Endothelial cell of umbilical vein (primary cell): ENCODE data around the gene NXT1. TPM values are rescaled to one million over a fixed set of nuclear protein-coding genes. Genes with fewer than 3 reads are reported as not detected.

Experiments
- BruUV-seq: library from RNA; stranded (reverse); fragments of 400-500 nt; replicated peaks from 2 replicates; lab custom pipeline; 2021; lab: Mats Ljungman, UMichigan
- CTCF ChIA-PET: fragments of 300-600, 350-600 bp; sonication (Branson Sonifier 250); formaldehyde crosslinking; loops from one replicate; lab custom pipeline; 2021; ENCODE audit warnings: antibody characterized with exemption, inconsistent platforms; lab: Charles Lee
- POLR2A ChIA-PET: fragments of 300-600, 350-600 bp; sonication (Branson Sonifier 250); formaldehyde crosslinking; loops from one replicate; lab custom pipeline; 2021; ENCODE audit warnings: antibody characterized with exemption, inconsistent platforms; lab: Charles Lee
- DNase-seq: peaks from one replicate; pipeline ENCODE4 v3.0.0-alpha.2; 2011; ENCODE audit warnings: low read depth, low spot score
- FAIRE-seq: peaks from 2 replicates; lab custom pipeline; 2011; peaks lifted over from hg19 to GRCh38; lab: Jason Lieb, UNC
- H2AFZ ChIP-seq: 2 replicates; pipeline ENCODE4 v1.6.0; 2012; ENCODE audit warnings: low read depth, low read length, control low read depth, inconsistent platforms
- H3K27ac ChIP-seq: 2 replicates; pipeline ENCODE4 v1.5.1; 2011; ENCODE audit warnings: low read depth, mild to moderate bottlenecking, control low read depth, low read length, moderate library complexity; ENCODE audit not compliant: insufficient read depth
- H3K27me3 ChIP-seq, 2 experiments: 2 replicates each; pipeline versions ENCODE4 v1.6.0 to v1.6.1; 2011; ENCODE audit warnings: low read length in 2 of 2, mixed read lengths in 1 of 2; ENCODE audit not compliant: control insufficient read depth in 2 of 2, insufficient read depth in 2 of 2
- H3K36me3 ChIP-seq, 2 experiments: 2 replicates in 1 of 2; 3 replicates in 1 of 2; pipeline ENCODE4 v1.5.1; 2011; ENCODE audit warnings: low read length in 2 of 2, mild to moderate bottlenecking in 1 of 2, moderate library complexity in 1 of 2; ENCODE audit not compliant: control insufficient read depth in 2 of 2, insufficient read depth in 2 of 2; ENCODE audit errors: extremely low read depth in 1 of 2
- H3K4me1 ChIP-seq: 3 replicates; pipeline ENCODE4 v1.5.1; 2011; ENCODE audit warnings: mild to moderate bottlenecking, low read length; ENCODE audit not compliant: control insufficient read depth, insufficient read depth; ENCODE audit errors: extremely low read depth
- H3K4me2 ChIP-seq: 2 replicates; pipeline ENCODE4 v1.6.1; 2011; ENCODE audit warnings: low read length, control low read depth, mixed read lengths; ENCODE audit not compliant: insufficient read depth
- H3K4me3 ChIP-seq, 3 experiments: fragments of 200-600 bp in 1 of 3; sonication (generic), shearing (Covaris generic) in 1 of 3; replicated peaks in 1 of 3; 2 replicates each; pipeline ENCODE4 v1.5.1; 2011 to 2016; ENCODE audit warnings: control low read depth in 3 of 3, low read length in 3 of 3, mild to moderate bottlenecking in 2 of 3, inconsistent platforms in 1 of 3, low read depth in 1 of 3, moderate library complexity in 1 of 3; ENCODE audit not compliant: insufficient read depth in 1 of 3
- H3K79me2 ChIP-seq: 2 replicates; pipeline ENCODE4 v1.6.0; 2012; ENCODE audit warnings: low read length, inconsistent platforms; ENCODE audit not compliant: control insufficient read depth, insufficient read depth
- H3K9ac ChIP-seq: replicated peaks from 2 replicates; pipeline ENCODE3; 2011; ENCODE audit warnings: low read length, control low read depth; ENCODE audit not compliant: insufficient read depth; ENCODE audit errors: extremely low read depth
- H3K9me1 ChIP-seq: replicated peaks from 3 replicates; pipeline ENCODE4 v1.6.0; 2011; ENCODE audit warnings: mild to moderate bottlenecking, low read length; ENCODE audit not compliant: control insufficient read depth, insufficient read depth; ENCODE audit errors: extremely low read depth
- H3K9me3 ChIP-seq: replicated peaks from 2 replicates; pipeline ENCODE4 v1.5.1; 2012; ENCODE audit warnings: low read length, inconsistent platforms; ENCODE audit not compliant: control insufficient read depth, insufficient read depth
- H4K20me1 ChIP-seq: replicated peaks from 2 replicates; pipeline ENCODE3; 2011; ENCODE audit warnings: mild to moderate bottlenecking, low read length; ENCODE audit not compliant: control insufficient read depth, insufficient read depth; ENCODE audit errors: extremely low read depth
- CTCF ChIP-seq, 2 donors: IDR thresholded peaks; 1 replicate in 1 of 2; 2 replicates in 1 of 2; pipeline ENCODE4 v1.5.1; 2011; ENCODE audit warnings: low read length in 2 of 2, mild to moderate bottlenecking in 2 of 2, moderate library complexity in 2 of 2, control low read depth in 1 of 2, inconsistent platforms in 1 of 2, low read depth in 1 of 2; ENCODE audit not compliant: insufficient read depth in 1 of 2; ENCODE audit errors: extremely low read depth in 1 of 2
- EZH2 ChIP-seq: IDR thresholded peaks from 2 replicates; pipeline ENCODE4 v1.6.1; 2012; ENCODE audit warnings: borderline replicate concordance, low read depth, mild to moderate bottlenecking, moderate library complexity, low read length, inconsistent platforms; ENCODE audit not compliant: severe bottlenecking
- FOS ChIP-seq: IDR thresholded peaks from 2 replicates; pipeline ENCODE4 v1.6.1; 2011; ENCODE audit warnings: mild to moderate bottlenecking, low read length, moderate library complexity, borderline replicate concordance; ENCODE audit not compliant: insufficient read depth
- GATA2 ChIP-seq: IDR thresholded peaks from 2 replicates; pipeline ENCODE4 v1.7.0; 2011; ENCODE audit warnings: low read depth, mild to moderate bottlenecking, moderate library complexity, mixed read lengths, low read length; ENCODE audit not compliant: insufficient read length, insufficient read depth
- JUN ChIP-seq: IDR thresholded peaks from 2 replicates; pipeline ENCODE4 v1.6.1; 2011; ENCODE audit warnings: borderline replicate concordance, low read depth; ENCODE audit not compliant: insufficient read length, insufficient read depth
- MYC ChIP-seq: IDR thresholded peaks from one replicate; pipeline ENCODE4 v1.6.1; 2011; ENCODE audit warnings: mild to moderate bottlenecking, low read depth, low read length
- POLR2A ChIP-seq: IDR thresholded peaks from 2 replicates; pipeline ENCODE4 v1.6.1; 2012; ENCODE audit warnings: low read depth, mild to moderate bottlenecking, control low read depth, low read length
- dilution Hi-C: fragments of 300-500 bp; cut with MboI; formaldehyde crosslinking; loops from one replicate; pipeline ENCODE4 v1.15.0; 2019; ENCODE audit warnings: low sequenced_read_pairs; ENCODE audit not compliant: extremely low pct_ligation_motif_present
- intact Hi-C: fragments of 100-400 bp; cut with micrococcal nuclease; formaldehyde crosslinking; loops from one replicate; pipeline ENCODE4 v1.10.0; 2022
- polyA plus RNA-seq, 4 experiments: library from polyadenylated mRNA; depleted of rRNA in 3 of 4; stranded (reverse) in 3 of 4; unstranded in 1 of 4; fragments of >200 nt; gene quantifications; 2 replicates each; pipeline versions ENCODE4 v1.2.1 to v1.2.3, GENCODE V29; 2011 to 2012; ENCODE audit warnings: missing spikeins in 1 of 4
- total RNA-seq: library from RNA; stranded (reverse); gene quantifications from 2 replicates; pipeline ENCODE4 v1.2.3, GENCODE V29; 2021
- TF ChIP-seq, protein P1 (sequence below): IDR thresholded peaks from 2 replicates; pipeline ENCODE4 v1.6.1; 2011; ENCODE audit not compliant: insufficient read depth, insufficient read length

Gene NXT1
- total and polyA plus RNA-seq, 2 donors (not counting 3 experiments of a cell fraction or from before 2014, with no cell fraction given), result 27.1 to 39.2 TPM

- DNase-seq (no peak), FAIRE-seq (no peak)
- H3K4me2 ChIP-seq, result no peak overlapping the region
- no peak overlapping the region for H2AFZ ChIP-seq
- no peaks in the 10 kb centered on the region for H3K27me3 ChIP-seq
- intact Hi-C loops (loop anchor here (10.0 kb wide), 1 partner anchor 739 kb away; no protein-coding TSS in a partner anchor), dilution Hi-C loops (no loop called here)
- BruUV-seq, result no TSS peak
- POLR2A ChIA-PET, result no interaction called here
- H3K27ac ChIP-seq, result no peak overlapping the region
- H3K36me3 ChIP-seq, result peaks cover 25 to 29% of the 10 kb centered on the region in 2 experiments
- H3K9me3 ChIP-seq, result no peaks in the 10 kb centered on the region
- no peak overlapping the region for H3K4me3 ChIP-seq
- H3K4me1 ChIP-seq, result peaks cover 39% of the 10 kb centered on the region
- peaks cover 68% of the 10 kb centered on the region for H3K79me2 ChIP-seq
- CTCF ChIA-PET, result no interaction called here
- H3K9ac ChIP-seq, result no peak overlapping the region
- TF ChIP-seq, protein P1, sequence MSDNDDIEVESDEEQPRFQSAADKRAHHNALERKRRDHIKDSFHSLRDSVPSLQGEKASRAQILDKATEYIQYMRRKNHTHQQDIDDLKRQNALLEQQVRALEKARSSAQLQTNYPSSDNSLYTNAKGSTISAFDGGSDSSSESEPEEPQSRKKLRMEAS, result no peak
- TF ChIP-seq GATA2 (no peak), POLR2A (no peak), FOS (no peak), CTCF (IDR thresholded peaks at IDR 0.05; ENCODE audit: extremely low read depth in 1 of 2, insufficient read depth in 1 of 2, low read depth in 1 of 2, low read length in 2 of 2) (no peak), JUN (no peak), EZH2 (no peak), MYC (no peak)
- H3K9me1 ChIP-seq, result no peaks in the 10 kb centered on the region
- H4K20me1 ChIP-seq, result peaks cover 4% of the 10 kb centered on the region
Measured at GRCh38 chr20:23365390-23366165, 15.0 kb downstream of the NXT1 start.
